ENCODE results near the gene PAQR4. TPM values are rescaled to one million over a fixed set of nuclear protein-coding genes. Genes with fewer than 3 reads are reported as not detected.

The PAQR4 gene
- total RNA-seq, 3 donors from 2014 or later (not counting 1 experiment from before 2014, with no cell fraction given): 2.9 to 4.4 (median 3.5) TPM

GRCh38 chr16:3012828-3013420 lies 43.8 kb downstream of the PAQR4 start, which contains the start of gene CLDN9:
Gene CLDN9, plus strand, starts transcription at chr16:3012923. Its CDS starts 440 bp downstream, at chr16:3013363.
- Mint-ChIP-seq H3K27me3 (ENCODE audit: low read depth in 2 of 2) (peaks cover 0 to 5% of the 10 kb centered on the region in 2 donors), H3K4me1 (peaks cover 0 to 10% of the 10 kb centered on the region in 2 donors), H3K4me3 (no peak within 1 kb of the TSS), H3K36me3 (no peaks in the 10 kb centered on the region), H3K27ac (no peak within 1 kb of the TSS), H3K9me3 (no peaks in the 10 kb centered on the region)
- no peak within 1 kb of the TSS for H3K27ac ChIP-seq (ENCODE audit: low read length)
- H3K27me3 ChIP-seq (ENCODE audit: control insufficient read depth, insufficient read depth, low read length): peaks cover 3% of the 10 kb centered on the region
- TF ChIP-seq CTCF (IDR thresholded peaks at IDR 0.05): no peak
- no peak within 1 kb of the TSS for H3K4me3 ChIP-seq (ENCODE audit: low read length)
- H3K36me3 ChIP-seq (ENCODE audit: control insufficient read depth, insufficient read depth, low read length): no peaks in the 10 kb centered on the region
- intact Hi-C loops (cut with micrococcal nuclease): no loop called here
- ATAC-seq (no peak), DNase-seq (peak in 1 of 2 donors; percentile 42)
- no peaks in the 10 kb centered on the region for H3K9me3 ChIP-seq (ENCODE audit: control insufficient read depth, insufficient read depth, low read length)
- WGBS (ENCODE audit: insufficient coverage): 60% methylated on average over 27 of the region's 27 CpGs
- peaks cover 14% of the 10 kb centered on the region for H3K4me1 ChIP-seq (ENCODE audit: control insufficient read depth, insufficient read depth, low read length)

- Histone ChIP-seq H3K4me1 (ENCODE audit: control insufficient read depth, insufficient read depth, low read length) (peaks cover 14% of the 10 kb centered on the region), H3K27me3 (ENCODE audit: control insufficient read depth, insufficient read depth, low read length) (peaks cover 6% of the 10 kb centered on the region), H3K36me3 (ENCODE audit: control insufficient read depth, insufficient read depth, low read length) (no peaks in the 10 kb centered on the region), H3K4me3 (ENCODE audit: low read length) (no peak overlapping the region), H3K9me3 (ENCODE audit: control insufficient read depth, insufficient read depth, low read length) (no peaks in the 10 kb centered on the region), H3K27ac (ENCODE audit: low read length) (no peak overlapping the region)
- H3K4me3 Mint-ChIP-seq: no peak overlapping the region
- H3K36me3 Mint-ChIP-seq: no peaks in the 10 kb centered on the region
- no peak overlapping the region for H3K27ac Mint-ChIP-seq
- ATAC-seq (no peak), DNase-seq (no peak)
- H3K9me3 Mint-ChIP-seq: no peaks in the 10 kb centered on the region
- TF ChIP-seq CTCF (IDR thresholded peaks at IDR 0.05): no peak
- H3K4me1 Mint-ChIP-seq: peaks cover 0 to 8% of the 10 kb centered on the region in 2 donors
- intact Hi-C loops (cut with micrococcal nuclease): no loop called here
- WGBS (ENCODE audit: insufficient coverage): 91% methylated on average over 27 of the region's 27 CpGs
- peaks cover 0 to 5% of the 10 kb centered on the region in 2 donors for H3K27me3 Mint-ChIP-seq (ENCODE audit: low read depth in 2 of 2)
Measured at GRCh38 chr16:3013491-3013951, 44.4 kb downstream of the PAQR4 start.

- Mint-ChIP-seq H3K27me3 (ENCODE audit: low read depth in 2 of 2) (peaks cover 0 to 5% of the 10 kb centered on the region in 2 donors), H3K4me3 (no peak overlapping the region), H3K36me3 (no peaks in the 10 kb centered on the region), H3K27ac (no peak overlapping the region), H3K9me3 (no peaks in the 10 kb centered on the region), H3K4me1 (peaks cover 0 to 5% of the 10 kb centered on the region in 2 donors)
- WGBS (ENCODE audit: insufficient coverage): 88% methylated on average over 12 of the region's 12 CpGs
- intact Hi-C loops (cut with micrococcal nuclease): no loop called here
- Histone ChIP-seq H3K36me3 (ENCODE audit: control insufficient read depth, insufficient read depth, low read length) (no peaks in the 10 kb centered on the region), H3K27me3 (ENCODE audit: control insufficient read depth, insufficient read depth, low read length) (peaks cover 6% of the 10 kb centered on the region), H3K9me3 (ENCODE audit: control insufficient read depth, insufficient read depth, low read length) (no peaks in the 10 kb centered on the region), H3K27ac (ENCODE audit: low read length) (no peak overlapping the region), H3K4me1 (ENCODE audit: control insufficient read depth, insufficient read depth, low read length) (peaks cover 11% of the 10 kb centered on the region), H3K4me3 (ENCODE audit: low read length) (no peak overlapping the region)
- no peak for DNase-seq
- no peak for ATAC-seq
- no peak for TF ChIP-seq CTCF (IDR thresholded peaks at IDR 0.05)
Measured at GRCh38 chr16:3013998-3014690, 45.0 kb downstream of the PAQR4 start.

Data from natural killer cell (primary cell).